ENCODE measurements around the gene SNX22.
"Not testable (repeated sequence)": the region's sequence is repeated elsewhere in the genome, so short reads cannot be mapped to it uniquely, and the experiment has no call there.

Gene SNX22

DNA sequence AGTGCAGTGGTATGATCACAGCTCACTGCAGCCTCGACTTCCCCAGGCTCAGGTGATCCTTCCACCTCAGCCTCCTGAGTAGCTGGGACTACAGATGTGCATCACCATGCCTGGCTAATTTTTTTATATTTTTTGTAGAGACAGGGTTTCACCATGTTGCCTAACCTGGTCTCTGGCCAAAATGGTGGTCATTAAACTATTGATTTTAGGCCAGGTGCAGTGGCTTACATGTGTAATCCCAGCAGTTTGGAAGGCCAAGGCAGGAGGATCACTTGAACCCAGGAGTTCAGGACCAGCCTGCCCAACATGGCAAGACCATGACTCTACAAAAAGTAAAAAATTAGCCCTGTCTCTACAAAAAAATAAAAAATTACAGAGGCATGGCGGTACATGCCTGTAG is 31.2 kb upstream of the SNX22 start:
- not testable (repeated sequence) for H3K9me3 ChIP-seq (ENCODE audit: control insufficient read depth, low read length); H3K27me3 ChIP-seq (replicated peaks; ENCODE audit: control insufficient read depth, insufficient read depth, low read length); DNase-seq (ENCODE audit: low read depth); H3K4me3 ChIP-seq (ENCODE audit: low read length); H3K9ac ChIP-seq (ENCODE audit: low read length)
- Histone ChIP-seq H3K36me3 (ENCODE audit: control insufficient read depth, insufficient read depth, low read length, severe bottlenecking) (peaks cover 91% of the 10 kb centered on the region), H3K4me1 (ENCODE audit: control insufficient read depth, insufficient read depth, low read length) (peaks cover 21% of the 10 kb centered on the region)

DNA sequence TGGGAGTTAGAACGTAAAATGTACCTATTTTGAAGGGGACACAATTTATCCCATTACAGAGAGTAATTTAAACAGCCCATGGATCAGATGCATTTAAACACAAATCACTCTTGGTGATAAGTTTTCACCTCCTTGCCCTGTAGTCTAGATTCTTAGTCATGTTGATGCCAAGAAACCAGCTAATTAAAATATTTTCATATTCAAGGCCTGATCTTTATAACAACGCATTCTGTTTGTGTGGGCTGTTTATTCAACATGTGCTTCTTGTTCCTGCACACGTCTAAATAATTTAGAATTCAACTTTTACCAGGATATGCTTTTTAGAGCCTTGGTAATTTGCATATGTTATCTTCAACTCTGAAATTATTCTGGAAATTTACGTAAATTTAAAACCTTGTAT is 29.9 kb upstream of the SNX22 start:
- no peak overlapping the region for H3K9ac ChIP-seq (ENCODE audit: low read length)
- H3K4me3 ChIP-seq (ENCODE audit: low read length) = no peak overlapping the region
- DNase-seq (ENCODE audit: low read depth) = no peak
- peaks cover 91% of the 10 kb centered on the region for H3K36me3 ChIP-seq (ENCODE audit: control insufficient read depth, insufficient read depth, low read length, severe bottlenecking)
- H3K27me3 ChIP-seq (replicated peaks; ENCODE audit: control insufficient read depth, insufficient read depth, low read length) = no peaks in the 10 kb centered on the region
- H3K9me3 ChIP-seq (ENCODE audit: control insufficient read depth, low read length) = no peaks in the 10 kb centered on the region
- H3K4me1 ChIP-seq (ENCODE audit: control insufficient read depth, insufficient read depth, low read length) = peaks cover 8% of the 10 kb centered on the region

DNA sequence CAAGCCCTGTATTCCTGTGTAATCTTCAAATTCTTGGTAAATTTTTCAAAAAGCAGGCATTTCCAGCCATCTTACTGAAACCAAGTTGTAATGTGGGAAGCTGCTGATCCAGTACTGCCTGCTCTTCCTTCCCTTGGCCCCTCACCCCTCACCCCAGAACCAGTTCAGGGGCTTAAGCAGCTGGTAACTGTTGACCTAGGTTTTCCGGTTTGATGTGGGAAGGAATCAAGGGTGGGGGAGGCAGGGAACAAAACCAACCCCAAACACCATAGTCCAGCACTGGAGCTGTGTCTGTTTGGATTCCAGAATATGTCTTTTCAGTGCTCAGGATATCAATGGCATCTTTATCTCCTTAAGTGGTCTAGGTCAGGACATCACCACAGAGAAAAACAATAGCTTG is 29.1 kb upstream of the SNX22 start:
- Histone ChIP-seq H3K36me3 (ENCODE audit: control insufficient read depth, insufficient read depth, low read length, severe bottlenecking) (peaks cover 93% of the 10 kb centered on the region), H3K4me1 (ENCODE audit: control insufficient read depth, insufficient read depth, low read length) (peaks cover 4% of the 10 kb centered on the region), H3K4me3 (ENCODE audit: low read length) (no peak overlapping the region), H3K9me3 (ENCODE audit: control insufficient read depth, low read length) (no peaks in the 10 kb centered on the region), H3K9ac (ENCODE audit: low read length) (no peak overlapping the region), H3K27me3 (replicated peaks; ENCODE audit: control insufficient read depth, insufficient read depth, low read length) (no peaks in the 10 kb centered on the region)
- DNase-seq (ENCODE audit: low read depth) = no peak

DNA sequence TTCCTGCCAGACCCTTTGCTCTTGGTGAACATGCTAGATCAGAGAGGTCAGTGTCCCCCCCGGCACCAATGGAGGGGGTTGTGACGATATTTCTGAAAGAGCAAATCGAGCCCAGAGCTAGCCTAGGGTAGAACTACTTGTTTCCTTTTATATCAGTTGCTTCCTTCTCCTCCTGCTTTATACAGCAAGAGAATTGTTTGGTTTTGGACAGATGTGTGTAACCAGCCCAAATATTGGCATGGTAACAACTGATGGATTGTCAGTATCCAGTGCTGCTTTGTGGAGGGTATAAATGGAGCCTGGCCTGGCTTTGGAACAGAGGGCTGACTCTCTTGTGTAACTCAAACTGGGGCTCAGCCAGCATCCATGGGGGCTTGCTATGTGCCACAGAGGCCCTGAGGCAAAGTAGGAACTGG is 28.6 kb upstream of the SNX22 start:
- peaks cover 4% of the 10 kb centered on the region for H3K4me1 ChIP-seq (ENCODE audit: control insufficient read depth, insufficient read depth, low read length)
- peak; percentile 71 for DNase-seq (ENCODE audit: low read depth)
- no peak overlapping the region for H3K9ac ChIP-seq (ENCODE audit: low read length)
- peaks cover 93% of the 10 kb centered on the region for H3K36me3 ChIP-seq (ENCODE audit: control insufficient read depth, insufficient read depth, low read length, severe bottlenecking)
- H3K4me3 ChIP-seq (ENCODE audit: low read length) = no peak overlapping the region
- H3K27me3 ChIP-seq (replicated peaks; ENCODE audit: control insufficient read depth, insufficient read depth, low read length) = no peaks in the 10 kb centered on the region
- H3K9me3 ChIP-seq (ENCODE audit: control insufficient read depth, low read length) = no peaks in the 10 kb centered on the region

GRCh38 chr15:64125978-64126377 is 25.6 kb upstream of the SNX22 start:
- no peaks in the 10 kb centered on the region for H3K27me3 ChIP-seq (replicated peaks; ENCODE audit: control insufficient read depth, insufficient read depth, low read length)
- no peak for DNase-seq (ENCODE audit: low read depth)
- peaks cover 94% of the 10 kb centered on the region for H3K36me3 ChIP-seq (ENCODE audit: control insufficient read depth, insufficient read depth, low read length, severe bottlenecking)
- peaks cover 4% of the 10 kb centered on the region for H3K4me1 ChIP-seq (ENCODE audit: control insufficient read depth, insufficient read depth, low read length)
- H3K9ac ChIP-seq (ENCODE audit: low read length) = no peak overlapping the region
- H3K4me3 ChIP-seq (ENCODE audit: low read length) = no peak overlapping the region
- H3K9me3 ChIP-seq (ENCODE audit: control insufficient read depth, low read length) = no peaks in the 10 kb centered on the region

DNA sequence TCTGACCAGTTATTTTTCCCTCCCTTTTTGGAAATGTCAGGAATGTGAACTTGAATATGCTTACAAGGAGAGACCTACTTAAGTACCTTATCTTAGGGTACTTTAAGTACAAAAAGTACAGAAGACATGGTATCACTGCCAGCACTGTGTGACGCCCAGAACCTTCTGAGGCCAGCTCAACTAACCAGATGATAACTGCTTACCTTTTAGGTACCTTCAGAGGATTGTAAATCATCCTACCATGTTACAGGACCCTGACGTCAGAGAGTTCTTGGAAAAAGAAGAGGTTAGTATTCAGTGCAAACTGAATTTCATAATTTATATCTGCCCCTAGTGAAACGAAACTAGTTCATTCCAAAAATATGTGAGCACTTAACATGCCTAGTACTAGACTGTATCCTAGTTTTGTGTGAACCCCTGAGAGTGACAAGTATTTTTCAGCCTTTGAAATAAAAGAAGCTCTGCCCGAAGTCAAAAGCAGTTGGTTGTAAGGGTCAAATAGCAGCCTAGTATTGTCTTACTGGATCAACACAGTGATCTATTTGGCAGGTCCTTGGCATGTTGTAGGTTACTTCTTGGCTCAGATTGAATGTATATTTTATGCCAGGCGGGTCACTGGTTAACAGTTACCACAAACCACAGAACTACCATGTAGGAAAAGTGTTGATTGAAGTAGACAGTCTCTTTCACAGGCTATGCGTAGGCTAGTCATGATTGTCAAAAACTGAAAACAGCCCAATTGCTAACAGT is 23.8 kb upstream of the SNX22 start:
- DNase-seq (ENCODE audit: low read depth) = no peak
- H3K4me1 ChIP-seq (ENCODE audit: control insufficient read depth, insufficient read depth, low read length) = peaks cover 4% of the 10 kb centered on the region
- H3K9me3 ChIP-seq (ENCODE audit: control insufficient read depth, low read length) = no peaks in the 10 kb centered on the region
- H3K4me3 ChIP-seq (ENCODE audit: low read length) = no peak overlapping the region
- H3K36me3 ChIP-seq (ENCODE audit: control insufficient read depth, insufficient read depth, low read length, severe bottlenecking) = peaks cover 94% of the 10 kb centered on the region
- H3K27me3 ChIP-seq (replicated peaks; ENCODE audit: control insufficient read depth, insufficient read depth, low read length) = no peaks in the 10 kb centered on the region
- H3K9ac ChIP-seq (ENCODE audit: low read length) = no peak overlapping the region

- Histone ChIP-seq H3K9ac (ENCODE audit: low read length) (no peak overlapping the region), H3K4me1 (ENCODE audit: control insufficient read depth, insufficient read depth, low read length) (peaks cover 11% of the 10 kb centered on the region), H3K9me3 (ENCODE audit: control insufficient read depth, low read length) (no peaks in the 10 kb centered on the region), H3K36me3 (ENCODE audit: control insufficient read depth, insufficient read depth, low read length, severe bottlenecking) (peaks cover 90% of the 10 kb centered on the region), H3K27me3 (replicated peaks; ENCODE audit: control insufficient read depth, insufficient read depth, low read length) (no peaks in the 10 kb centered on the region), H3K4me3 (ENCODE audit: low read length) (no peak overlapping the region)
- no peak for DNase-seq (ENCODE audit: low read depth)
These were observed 21.4 kb upstream of the SNX22 start for GRCh38 chr15:64130159-64130558.

- DNase-seq (ENCODE audit: low read depth) = no peak
- no peak overlapping the region for H3K9ac ChIP-seq (ENCODE audit: low read length)
- H3K4me3 ChIP-seq (ENCODE audit: low read length) = no peak overlapping the region
- no peaks in the 10 kb centered on the region for H3K9me3 ChIP-seq (ENCODE audit: control insufficient read depth, low read length)
- H3K4me1 ChIP-seq (ENCODE audit: control insufficient read depth, insufficient read depth, low read length) = peaks cover 11% of the 10 kb centered on the region
- H3K27me3 ChIP-seq (replicated peaks; ENCODE audit: control insufficient read depth, insufficient read depth, low read length) = no peaks in the 10 kb centered on the region
- peaks cover 89% of the 10 kb centered on the region for H3K36me3 ChIP-seq (ENCODE audit: control insufficient read depth, insufficient read depth, low read length, severe bottlenecking)
These were observed 20.0 kb upstream of the SNX22 start for GRCh38 chr15:64131547-64131946.

- DNase-seq (ENCODE audit: low read depth) = no peak
- no peaks in the 10 kb centered on the region for H3K27me3 ChIP-seq (replicated peaks; ENCODE audit: control insufficient read depth, insufficient read depth, low read length)
- peaks cover 11% of the 10 kb centered on the region for H3K4me1 ChIP-seq (ENCODE audit: control insufficient read depth, insufficient read depth, low read length)
- no peak overlapping the region for H3K9ac ChIP-seq (ENCODE audit: low read length)
- H3K4me3 ChIP-seq (ENCODE audit: low read length) = no peak overlapping the region
- H3K36me3 ChIP-seq (ENCODE audit: control insufficient read depth, insufficient read depth, low read length, severe bottlenecking) = peaks cover 89% of the 10 kb centered on the region
- no peaks in the 10 kb centered on the region for H3K9me3 ChIP-seq (ENCODE audit: control insufficient read depth, low read length)
These were observed 19.3 kb upstream of the SNX22 start for GRCh38 chr15:64132217-64132616.

DNA sequence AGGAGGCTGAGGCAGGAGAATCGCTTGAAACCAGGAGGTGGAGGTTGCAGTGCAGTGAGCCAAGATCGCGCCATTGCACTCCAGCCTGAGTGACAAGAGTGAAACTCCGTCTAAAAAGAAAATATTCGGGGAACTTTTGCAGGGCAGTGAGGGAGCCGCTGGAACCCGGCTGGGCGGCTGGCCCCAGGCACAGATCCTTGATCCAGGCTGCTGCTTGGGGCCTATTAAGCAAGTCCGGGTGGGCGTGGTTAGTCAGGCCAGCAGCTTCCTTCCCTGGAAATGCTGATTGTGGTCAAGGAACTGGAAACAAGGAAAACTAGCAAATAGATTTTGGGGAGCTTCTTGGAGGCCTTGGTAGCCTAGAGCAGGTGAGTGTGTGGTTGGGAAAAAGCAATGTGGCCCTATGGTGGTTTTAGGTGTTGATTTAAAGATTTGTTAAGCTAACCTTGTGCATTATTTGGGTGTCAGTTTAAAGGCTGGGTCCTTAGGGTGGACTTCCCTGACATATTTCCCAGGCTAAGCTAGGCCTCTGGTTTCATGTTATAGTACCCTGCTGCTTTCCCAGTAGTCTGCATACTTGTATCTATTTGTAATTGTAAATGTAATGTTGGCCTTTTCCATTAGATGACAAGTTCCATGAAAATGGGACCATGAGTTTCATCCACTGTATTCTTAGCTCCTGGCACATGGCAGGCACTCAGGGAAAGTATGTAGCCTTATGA is 17.7 kb upstream of the SNX22 start:
- H3K9ac ChIP-seq (ENCODE audit: low read length) = no peak overlapping the region
- no peaks in the 10 kb centered on the region for H3K9me3 ChIP-seq (ENCODE audit: control insufficient read depth, low read length)
- DNase-seq (ENCODE audit: low read depth) = no peak
- H3K4me1 ChIP-seq (ENCODE audit: control insufficient read depth, insufficient read depth, low read length) = peaks cover 11% of the 10 kb centered on the region
- no peak overlapping the region for H3K4me3 ChIP-seq (ENCODE audit: low read length)
- peaks cover 89% of the 10 kb centered on the region for H3K36me3 ChIP-seq (ENCODE audit: control insufficient read depth, insufficient read depth, low read length, severe bottlenecking)
- H3K27me3 ChIP-seq (replicated peaks; ENCODE audit: control insufficient read depth, insufficient read depth, low read length) = no peaks in the 10 kb centered on the region

DNA sequence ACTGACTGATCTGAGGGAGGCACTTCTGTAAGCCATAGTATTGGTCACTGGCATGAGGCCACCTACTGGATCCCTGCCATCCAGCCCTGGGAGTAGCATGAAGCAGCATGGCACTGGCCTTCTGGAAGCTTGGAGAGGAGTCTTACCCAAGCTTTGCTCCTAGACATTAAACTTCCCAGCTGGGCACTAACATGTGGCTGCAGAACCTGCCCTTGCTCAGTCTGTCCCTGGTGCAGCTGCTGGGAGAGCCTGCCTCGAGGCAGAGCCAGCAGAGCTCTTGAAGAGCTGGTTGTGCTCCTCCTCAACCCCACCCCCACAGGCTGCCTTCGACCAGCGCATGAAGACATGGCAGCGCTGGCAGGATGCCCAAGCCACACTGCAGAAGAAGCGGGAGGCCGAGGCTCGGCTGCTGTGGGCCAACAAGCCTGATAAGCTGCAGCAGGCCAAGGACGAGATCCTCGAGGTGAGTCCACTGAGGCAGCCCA is 17.1 kb upstream of the SNX22 start:
- Histone ChIP-seq H3K4me3 (ENCODE audit: low read length) (no peak overlapping the region), H3K9me3 (ENCODE audit: control insufficient read depth, low read length) (no peaks in the 10 kb centered on the region), H3K4me1 (ENCODE audit: control insufficient read depth, insufficient read depth, low read length) (peaks cover 11% of the 10 kb centered on the region), H3K9ac (ENCODE audit: low read length) (no peak overlapping the region), H3K36me3 (ENCODE audit: control insufficient read depth, insufficient read depth, low read length, severe bottlenecking) (peaks cover 87% of the 10 kb centered on the region), H3K27me3 (replicated peaks; ENCODE audit: control insufficient read depth, insufficient read depth, low read length) (no peaks in the 10 kb centered on the region)
- DNase-seq (ENCODE audit: low read depth) = no peak

All from adipocyte (in vitro differentiated cells).